K562 (cell line): ENCODE results near the gene CLPSL1. TPM values are rescaled to one million over a fixed set of nuclear protein-coding genes. Genes with fewer than 3 reads are reported as not detected.

Experiments used
- ATAC-seq: fragments of 200-7000 bp; cut with Tn5 transposase; 3 replicates; pipeline ENCODE4 v1.9.1; 2020; ENCODE audit warnings: moderate library complexity
- BruUV-seq: library from RNA; stranded (reverse); fragments of 400-500 nt; replicated peaks from 2 replicates; lab custom pipeline; 2021; lab: Mats Ljungman, UMichigan
- CTCF ChIA-PET: fragments of 300-600 bp; formaldehyde crosslinking; extraction: SDS; loops from one replicate; lab custom pipeline; 2021; ENCODE audit warnings: low intra/inter-chr PET ratio; lab: Yijun Ruan, JAX
- POLR2A ChIA-PET: fragments of 300-600, 350-650 bp; sonication (Branson Sonifier 250); formaldehyde crosslinking; extraction: SDS; loops from one replicate; lab custom pipeline; 2021; ENCODE audit warnings: antibody characterized with exemption, inconsistent platforms; lab: Yijun Ruan, JAX
- DNase-seq, 4 experiments: peaks; one replicate each; pipeline versions ENCODE4 v3.0.0 to v3.0.0-alpha.2; 2011 to 2018; ENCODE audit warnings: low spot score in 3 of 4, mixed read lengths in 3 of 4; ENCODE audit errors: extremely low read depth in 1 of 4
- FAIRE-seq: peaks from 2 replicates; lab custom pipeline; 2011; peaks lifted over from hg19 to GRCh38; lab: Jason Lieb, UNC
- H2AFZ ChIP-seq: 2 replicates; pipeline ENCODE4 v1.6.0; 2011; ENCODE audit warnings: low read depth, low read length, control low read depth, inconsistent platforms
- H3K27ac ChIP-seq: fragments of 200-600 bp; 3 replicates; pipeline ENCODE4 v1.8.0; 2011; ENCODE audit warnings: low read depth, mild to moderate bottlenecking, control low read depth, inconsistent platforms, low read length, moderate library complexity, mixed read lengths; ENCODE audit errors: extremely low read depth
- H3K27me3 ChIP-seq, 2 experiments: fragments of 300-600 bp in 1 of 2; 2 replicates in 1 of 2; 3 replicates in 1 of 2; pipeline versions ENCODE4 v1.6.0 to v1.8.0; 2011; ENCODE audit warnings: inconsistent platforms in 2 of 2, low read length in 2 of 2, mild to moderate bottlenecking in 1 of 2, mixed read lengths in 1 of 2, moderate library complexity in 1 of 2; ENCODE audit not compliant: control insufficient read depth in 2 of 2, insufficient read depth in 2 of 2
- H3K36me3 ChIP-seq: fragments of 300-600 bp; 3 replicates; pipeline ENCODE4 v1.8.0; 2011; ENCODE audit warnings: mild to moderate bottlenecking, low read length, inconsistent platforms; ENCODE audit not compliant: control insufficient read depth, insufficient read depth
- H3K4me1 ChIP-seq, 2 experiments: fragments of 200-600 bp in 1 of 2; replicated peaks in 1 of 2; 2 replicates in 1 of 2; 3 replicates in 1 of 2; pipeline versions ENCODE4 v1.5.1 to v1.8.0; 2011; ENCODE audit warnings: inconsistent platforms in 2 of 2, low read length in 2 of 2, mild to moderate bottlenecking in 1 of 2, mixed read lengths in 1 of 2, moderate library complexity in 1 of 2; ENCODE audit not compliant: control insufficient read depth in 2 of 2, insufficient read depth in 2 of 2
- H3K4me2 ChIP-seq: 2 replicates; pipeline ENCODE4 v1.6.1; 2011; ENCODE audit warnings: low read length, control low read depth, inconsistent platforms, mixed read lengths; ENCODE audit not compliant: insufficient read depth
- H3K4me3 ChIP-seq: fragments of 200-600 bp; sonication (generic), shearing (Covaris generic); 2 replicates; pipeline ENCODE4 v1.5.1; 2016; ENCODE audit warnings: control low read depth, inconsistent platforms
- H3K79me2 ChIP-seq: fragments of 200-600 bp; 3 replicates; pipeline ENCODE4 v1.8.0; 2011; ENCODE audit warnings: low read length, inconsistent platforms; ENCODE audit not compliant: control insufficient read depth, insufficient read depth
- H3K9ac ChIP-seq, 2 experiments: 2 replicates each; pipeline versions ENCODE4 v1.6.0 to v1.6.1; 2011; ENCODE audit warnings: low read depth in 2 of 2, low read length in 2 of 2, control low read depth in 1 of 2, inconsistent platforms in 1 of 2, mild to moderate bottlenecking in 1 of 2, mixed read lengths in 1 of 2; ENCODE audit not compliant: insufficient read depth in 1 of 2
- H3K9me1 ChIP-seq: one replicate; pipeline ENCODE4 v1.6.0; 2011; ENCODE audit warnings: inconsistent platforms, mild to moderate bottlenecking, low read length, moderate library complexity; ENCODE audit not compliant: control insufficient read depth, insufficient read depth
- H3K9me3 ChIP-seq: replicated peaks from 2 replicates; pipeline ENCODE4 v1.5.1; 2011; ENCODE audit warnings: low read depth, low read length, inconsistent platforms; ENCODE audit not compliant: control insufficient read depth, insufficient read depth
- H4K20me1 ChIP-seq: replicated peaks from 2 replicates; pipeline ENCODE4 v1.6.1; 2011; ENCODE audit warnings: low read length, inconsistent platforms, mixed read lengths; ENCODE audit not compliant: control insufficient read depth, insufficient read depth
- CEBPB ChIP-seq: fragments of 450-650 bp; IDR thresholded peaks from 2 replicates; pipeline ENCODE4 v1.6.1; 2016; ENCODE audit warnings: missing genetic modification characterization, missing compliant biosample characterization
- CEBPG ChIP-seq, 3 experiments: fragments of 200-800 bp in 1 of 3; sonication (Bioruptor generic) in 1 of 3; sonication (generic) in 1 of 3; formaldehyde crosslinking in 1 of 3; IDR thresholded peaks in 2 of 3; conservative IDR thresholded peaks in 1 of 3; 2 replicates each; pipeline versions ENCODE4 v1.6.1 to v1.8.0; 2016 to 2022; ENCODE audit warnings: missing compliant biosample characterization in 2 of 3, missing genetic modification characterization in 2 of 3, mild to moderate bottlenecking in 1 of 3, missing genetic modification reagents in 1 of 3
- FIP1L1 ChIP-seq: fragments of 200-400 bp; formaldehyde crosslinking; IDR thresholded peaks from 2 replicates; pipeline ENCODE4 v1.6.1; 2018; ENCODE audit warnings: mild to moderate bottlenecking, low read depth, low read length; ENCODE audit not compliant: poor library complexity, severe bottlenecking
- IRF2 ChIP-seq: sonication (generic); formaldehyde crosslinking; IDR thresholded peaks from 2 replicates; pipeline ENCODE4 v1.8.1; 2022; ENCODE audit warnings: mild to moderate bottlenecking, missing genetic modification reagents
- NFXL1 ChIP-seq: fragments of 450-650 bp; formaldehyde crosslinking; IDR thresholded peaks from 2 replicates; pipeline ENCODE4 v1.4.0; 2021; ENCODE audit warnings: mild to moderate bottlenecking
- SRSF3 ChIP-seq: fragments of 200-400 bp; formaldehyde crosslinking; IDR thresholded peaks from 2 replicates; pipeline ENCODE4 v1.6.1; 2016; ENCODE audit warnings: mild to moderate bottlenecking, low read length, moderate library complexity; ENCODE audit not compliant: insufficient read depth
- TCFL5 ChIP-seq: fragments of 250-450 bp; sonication (Bioruptor Pico); conservative IDR thresholded peaks from 2 replicates; pipeline ENCODE4 v1.6.1; 2021; ENCODE audit warnings: mild to moderate bottlenecking, moderate library complexity, matching md5 sums
- WGBS: fragments of 100-300 bp; shearing (Covaris generic); methylation state at CpG from one replicate; pipeline ENCODE4 v1.1.6; 2016; ENCODE audit warnings: low coverage, mixed read lengths; ENCODE audit not compliant: insufficient coverage; ENCODE audit errors: missing lambda C conversion rate; 5-methylcytosine and 5-hydroxymethylcytosine counted together
- in situ Hi-C: fragments of 300-500 bp; cut with MboI; formaldehyde crosslinking; loops from 4 replicates; pipeline ENCODE4 v1.15.0; 2018; ENCODE audit warnings: inconsistent platforms, mixed read lengths
- intact Hi-C: fragments of 100-400 bp; cut with micrococcal nuclease; formaldehyde crosslinking; loops from 2 replicates; pipeline ENCODE4 v1.14.2; 2022
- polyA plus RNA-seq, 8 experiments: library from polyadenylated mRNA; depleted of rRNA in 4 of 8; stranded (reverse) in 5 of 8; unstranded in 3 of 8; fragments of >200 nt; fragmentation: Nextera tagmentation in 2 of 8; fragmentation: Illumina TruSeq in 1 of 8; extraction: Ambion mirVana in 2 of 8; extraction: Trizol in 1 of 8; gene quantifications; 2 replicates each; pipeline versions ENCODE4 v1.2.1 to v1.2.3, GENCODE V29; 2011 to 2014; ENCODE audit warnings: inconsistent platforms in 1 of 8, missing spikeins in 1 of 8
- total RNA-seq, 7 experiments: library from RNA; depleted of rRNA in 6 of 7; stranded (reverse); fragments of >200 nt in 6 of 7; fragmentation: Illumina TruSeq in 2 of 7; extraction: Trizol in 2 of 7; gene quantifications; 2 replicates each; pipeline versions ENCODE4 v1.2.1 to v1.2.3, GENCODE V29; 2011 to 2021; ENCODE audit warnings: low replicate concordance in 1 of 7

Gene CLPSL1
- total and polyA plus RNA-seq, 9 of the 15 experiments (the other 6 are each of a cell fraction or from before 2014, with no cell fraction given): not detected

- H3K36me3 ChIP-seq: no peaks in the 10 kb centered on the region
- H3K9me1 ChIP-seq: no peaks in the 10 kb centered on the region
- H3K79me2 ChIP-seq: no peaks in the 10 kb centered on the region
- no peak overlapping the region for H3K4me3 ChIP-seq
- TF ChIP-seq CEBPB (tag) (peak; percentile 70), NFXL1 (CRISPR knock-in tag) (no peak), SRSF3 (no peak), TCFL5 (no peak), FIP1L1 (no peak), IRF2 (CRISPR knock-in tag) (0 out of 2 replicates have a peak, but pooled peaks have one; percentile 15), CEBPG (CRISPR knock-in tag; IDR thresholded peaks at IDR 0.05) (0 out of 2 replicates have a peak, but pooled peaks have one; percentile 35), CEBPG (tag; conservative IDR thresholded peaks at IDR 0.05 in 1 of 2, IDR thresholded peaks at IDR 0.05 in 1 of 2) (peak in 1 of 2 experiments; percentile 46; a peak in 1 of 4 replicates)
- H3K27ac ChIP-seq: no peak overlapping the region
- POLR2A ChIA-PET: interaction anchor here (0.8 kb wide), 1 partner anchor 11 kb away, joined by 3 read pairs; no protein-coding TSS in a partner anchor
- intact Hi-C loops (no loop called here), in situ Hi-C loops (no loop called here)
- no peak overlapping the region for H3K9ac ChIP-seq
- peaks cover 0 to 6% of the 10 kb centered on the region in 2 experiments; a peak in 2 of 5 replicates for H3K4me1 ChIP-seq
- H3K27me3 ChIP-seq: peaks cover 63 to 72% of the 10 kb centered on the region in 2 experiments
- BruUV-seq: no TSS peak
- DNase-seq: peak in 1 of 4 experiments; percentile 8
- 3% methylated on average over 5 of the region's 5 CpGs for WGBS
- CTCF ChIA-PET: interaction anchor here (0.5 kb wide), 1 partner anchor 245 kb away, joined by 4 read pairs; no protein-coding TSS in a partner anchor
- no peaks in the 10 kb centered on the region for H3K9me3 ChIP-seq
- no peak for FAIRE-seq
- ATAC-seq: no peak
- no peak overlapping the region for H2AFZ ChIP-seq
- no peaks in the 10 kb centered on the region; the same call in 1 of the 2 replicates for H4K20me1 ChIP-seq
- H3K4me2 ChIP-seq: no peak overlapping the region
Observed at GRCh38 chr6:35790683-35791082, 9.9 kb downstream of the CLPSL1 start.
